Activated CD4-positive, CD25-positive, alpha-beta regulatory T cell (primary cell): ENCODE results near the gene SYN1.

Experiments used
- DNase-seq, 4 experiments: peaks; one replicate each; lab custom pipeline; 2025; lab: John Stamatoyannopoulos, UW

The SYN1 gene

DNA sequence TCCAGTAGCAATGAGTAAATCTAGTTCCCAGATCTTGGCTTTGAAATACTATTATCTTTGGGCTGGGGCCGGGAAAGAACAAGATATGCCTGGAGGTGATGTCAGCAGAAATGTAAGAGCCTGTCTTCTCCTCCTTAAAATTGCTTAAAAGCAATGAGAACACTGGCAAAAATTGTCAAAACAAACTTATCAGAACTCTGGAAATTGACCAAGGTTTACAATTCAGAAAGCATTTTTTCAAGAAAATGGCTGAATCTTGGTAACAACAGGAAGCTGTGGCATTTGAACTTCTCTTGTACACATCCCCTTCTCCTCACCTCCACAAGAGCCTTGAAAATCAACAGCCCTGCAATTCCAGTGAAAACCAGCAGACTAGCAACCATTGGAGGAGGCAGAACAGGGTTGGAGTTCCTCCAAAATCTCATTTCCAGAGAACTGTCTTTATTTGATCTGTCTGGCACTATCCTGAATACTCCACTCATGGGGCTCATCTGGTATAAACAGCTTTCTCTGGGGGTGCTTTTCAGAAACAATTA is 23.9 kb downstream of the SYN1 start:
- DNase-seq, result no peak

GRCh38 chrX:47593522-47593921 is 26.1 kb downstream of the SYN1 start:
- no peak for DNase-seq

- DNase-seq, result no peak
Observed at GRCh38 chrX:47590984-47591383, 28.7 kb downstream of the SYN1 start.

- no peak for DNase-seq
Observed at GRCh38 chrX:47587906-47588735, 31.5 kb downstream of the SYN1 start.

- DNase-seq, result no peak
Observed at GRCh38 chrX:47587091-47587891, 32.4 kb downstream of the SYN1 start.

GRCh38 chrX:47586043-47586787 is 33.4 kb downstream of the SYN1 start:
- no peak for DNase-seq

GRCh38 chrX:47585273-47585672 is 34.4 kb downstream of the SYN1 start:
- DNase-seq, result no peak

- no peak for DNase-seq
Observed at GRCh38 chrX:47584714-47585113, 34.9 kb downstream of the SYN1 start.

DNA sequence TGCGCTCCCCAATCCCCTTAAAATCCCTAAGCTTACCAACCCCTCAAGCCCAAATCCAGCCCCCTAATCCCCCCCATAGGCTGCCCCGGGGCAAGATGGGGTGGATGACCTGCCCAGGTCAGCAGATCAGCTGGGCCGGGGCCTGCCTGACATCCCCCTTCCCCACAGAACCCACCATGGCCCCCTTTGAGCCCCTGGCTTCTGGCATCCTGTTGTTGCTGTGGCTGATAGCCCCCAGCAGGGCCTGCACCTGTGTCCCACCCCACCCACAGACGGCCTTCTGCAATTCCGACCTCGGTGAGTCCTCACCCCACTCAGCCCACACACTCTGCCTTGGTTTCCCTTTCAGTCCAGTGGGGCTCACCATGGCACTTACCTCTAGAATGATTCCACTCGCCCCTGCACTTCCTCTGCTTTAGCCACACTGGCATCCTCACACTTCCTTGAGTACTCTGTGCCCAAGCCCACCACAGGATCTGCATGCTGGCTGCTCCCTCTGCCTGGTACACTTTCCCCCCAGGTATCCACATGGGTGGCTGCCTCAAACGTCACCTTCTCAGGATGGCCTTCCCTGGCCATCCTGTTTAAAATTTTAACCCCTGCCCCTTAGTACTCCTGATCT is 36.3 kb downstream of the SYN1 start:
- no peak for DNase-seq

DNA sequence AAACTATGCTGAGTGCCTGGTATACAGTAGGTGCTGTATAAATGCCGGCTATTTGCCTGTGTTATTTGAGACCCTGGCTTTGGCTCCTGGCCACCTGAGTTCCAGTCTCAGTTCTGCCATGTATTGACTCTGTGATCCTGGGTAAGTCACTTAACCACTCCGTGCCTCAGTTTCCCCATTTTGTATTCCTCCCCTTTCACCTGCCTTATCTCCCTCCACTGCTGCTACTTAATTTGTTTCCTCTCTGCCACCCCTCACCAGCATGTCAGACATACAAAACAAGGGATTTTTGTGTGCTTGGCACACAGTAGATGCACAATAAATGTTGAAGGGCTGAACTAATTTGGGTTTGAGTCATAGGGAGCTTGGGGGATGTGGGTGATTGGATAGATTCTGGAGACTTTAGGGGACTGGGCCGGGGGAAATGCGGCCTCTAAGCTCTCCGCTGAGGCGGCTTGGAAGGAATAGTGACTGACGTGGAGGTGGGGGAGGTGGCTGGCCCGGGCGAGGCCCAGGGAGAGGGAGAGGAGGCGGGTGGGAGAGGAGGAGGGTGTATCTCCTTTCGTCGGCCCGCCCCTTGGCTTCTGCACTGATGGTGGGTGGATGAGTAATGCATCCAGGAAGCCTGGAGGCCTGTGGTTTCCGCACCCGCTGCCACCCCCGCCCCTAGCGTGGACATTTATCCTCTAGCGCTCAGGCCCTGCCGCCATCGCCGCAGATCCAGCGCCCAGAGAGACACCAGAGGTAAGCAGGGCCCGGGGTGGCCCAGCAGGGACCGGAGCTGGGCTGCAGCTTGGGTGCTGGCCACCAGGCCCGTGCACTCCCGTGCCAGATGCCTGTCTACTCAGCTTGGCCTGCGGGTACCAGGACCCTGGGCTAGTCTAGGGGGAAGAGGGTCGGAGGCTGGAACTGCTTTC is 37.7 kb downstream of the SYN1 start, which contains the start of gene TIMP1:
Gene TIMP1 (plus strand): TSS at position 706 of the 917 bp plus-strand sequence. CDS start 980 bp downstream, outside the sequence.
- DNase-seq, result peak; percentile 36 to 57 (median 48)

DNA sequence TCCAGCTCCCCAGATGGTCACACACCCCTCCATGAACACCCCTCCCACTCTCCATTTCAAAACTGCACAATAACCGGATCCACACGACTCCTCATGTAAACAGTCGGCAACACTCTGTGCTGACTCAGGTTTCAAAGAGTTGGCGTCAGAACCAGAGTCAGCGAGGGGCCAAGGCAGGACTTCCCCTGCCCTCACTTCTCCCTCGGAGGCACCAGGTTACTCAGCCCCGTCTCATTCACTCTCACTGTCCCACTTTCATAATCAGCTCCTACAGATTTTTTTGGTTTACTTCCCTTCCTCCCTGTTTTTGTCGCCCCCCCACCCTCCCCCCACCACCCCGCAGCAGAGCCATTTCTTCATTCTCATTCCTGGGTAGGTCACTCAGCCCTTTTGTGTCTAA is 40.1 kb downstream of the SYN1 start:
- DNase-seq, result no peak

DNA sequence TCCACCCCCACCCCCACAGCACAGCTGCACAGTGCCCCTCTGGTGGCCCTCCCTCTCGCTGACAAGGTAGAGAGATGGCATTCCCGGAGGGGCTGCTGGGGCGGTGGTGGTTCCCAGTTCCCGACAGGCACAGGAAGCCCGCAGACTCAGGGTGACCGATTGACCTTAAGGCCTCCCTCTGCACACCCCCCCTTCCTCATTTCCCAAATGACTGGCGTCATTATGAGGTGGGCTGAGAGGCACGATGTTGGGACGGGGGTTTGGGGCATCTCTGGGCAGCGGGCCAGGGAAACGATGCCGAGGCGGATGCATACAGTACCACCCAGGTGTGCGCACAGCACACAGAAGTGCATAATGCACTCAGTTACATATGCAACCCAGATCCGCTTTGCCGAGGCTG is 41.0 kb downstream of the SYN1 start:
- DNase-seq, result no peak

- no peak for DNase-seq
Observed at GRCh38 chrX:47577901-47578300, 41.8 kb downstream of the SYN1 start.

- DNase-seq, result no peak
Observed at GRCh38 chrX:47577424-47577823, 42.2 kb downstream of the SYN1 start.

DNA sequence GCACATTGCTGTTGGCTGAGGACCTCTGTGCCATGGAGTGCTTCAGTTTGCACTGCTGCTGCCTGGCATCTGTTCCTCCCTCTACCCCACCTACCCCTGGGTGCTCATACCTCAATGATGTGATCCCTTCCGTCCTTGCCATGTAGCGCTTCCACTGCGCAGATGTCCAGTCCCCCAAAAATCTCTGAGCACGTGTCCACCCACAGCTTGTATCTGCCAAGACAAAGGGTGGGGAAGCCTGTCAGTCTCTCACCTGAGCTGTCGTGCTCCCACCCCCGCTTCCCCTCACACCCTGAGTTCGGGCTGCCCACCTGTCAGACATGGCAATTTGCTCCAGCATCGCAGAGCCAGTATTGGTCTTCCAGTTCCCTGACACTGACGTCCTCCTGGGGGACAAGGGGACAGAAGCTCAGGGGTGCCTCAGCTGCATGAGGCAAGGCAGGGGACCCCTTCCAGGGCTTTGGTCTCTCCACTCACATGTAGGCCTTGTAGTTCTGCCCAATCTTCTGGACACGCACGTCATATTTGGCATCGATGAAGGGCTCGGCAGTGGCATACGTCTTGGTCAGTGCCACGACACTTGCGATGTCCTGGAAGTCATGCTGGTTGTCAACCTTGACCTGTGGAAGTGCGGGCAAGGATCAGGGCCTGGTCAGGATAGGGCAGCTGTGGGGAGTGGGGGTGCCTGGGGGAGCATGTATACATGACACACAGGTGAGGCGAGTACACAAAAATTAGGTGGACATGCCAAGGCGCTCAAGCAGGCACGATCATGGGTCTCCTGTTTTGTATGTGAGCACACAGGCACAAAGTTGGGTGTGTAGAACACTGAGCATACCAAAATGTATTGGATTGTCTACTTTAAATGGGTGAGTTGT is 43.4 kb downstream of the SYN1 start:
- no peak for DNase-seq

DNA sequence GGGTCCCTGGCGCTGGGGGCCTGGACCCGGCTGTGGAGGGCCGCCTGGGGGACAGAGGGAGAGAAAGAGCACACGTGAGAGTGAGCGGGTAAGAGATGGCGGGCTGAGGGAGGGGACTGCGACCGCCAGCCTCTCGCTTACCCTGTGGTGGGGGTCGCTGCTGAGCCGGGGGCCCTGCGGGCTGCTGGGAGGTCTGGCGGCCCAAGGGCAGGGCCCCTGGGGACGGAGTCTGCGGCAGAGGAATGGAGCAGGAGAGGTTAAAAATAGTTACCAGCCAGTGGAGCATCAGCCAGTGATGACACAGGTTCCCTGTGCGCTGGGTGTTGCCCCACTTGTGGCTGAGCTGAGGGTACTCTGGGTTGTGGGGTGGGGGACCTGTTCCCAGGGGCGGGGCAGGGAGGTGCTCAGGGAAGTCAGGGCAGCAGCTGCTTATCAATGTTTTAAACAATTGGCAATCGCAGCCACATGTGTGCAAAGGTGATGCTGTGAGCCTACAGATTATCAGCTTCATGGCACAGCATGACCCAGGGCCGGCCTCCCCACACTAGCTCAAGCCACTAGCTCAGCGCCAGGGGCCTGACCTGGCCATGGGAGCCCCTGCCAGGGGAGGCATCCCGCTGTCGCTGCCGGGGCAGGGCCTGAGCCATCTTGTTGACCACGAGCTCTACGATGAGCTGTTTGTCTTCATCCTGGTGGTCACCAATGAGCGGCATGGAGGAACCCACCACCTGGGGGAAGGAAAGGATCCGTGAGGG is 44.9 kb downstream of the SYN1 start:
- no peak for DNase-seq

DNA sequence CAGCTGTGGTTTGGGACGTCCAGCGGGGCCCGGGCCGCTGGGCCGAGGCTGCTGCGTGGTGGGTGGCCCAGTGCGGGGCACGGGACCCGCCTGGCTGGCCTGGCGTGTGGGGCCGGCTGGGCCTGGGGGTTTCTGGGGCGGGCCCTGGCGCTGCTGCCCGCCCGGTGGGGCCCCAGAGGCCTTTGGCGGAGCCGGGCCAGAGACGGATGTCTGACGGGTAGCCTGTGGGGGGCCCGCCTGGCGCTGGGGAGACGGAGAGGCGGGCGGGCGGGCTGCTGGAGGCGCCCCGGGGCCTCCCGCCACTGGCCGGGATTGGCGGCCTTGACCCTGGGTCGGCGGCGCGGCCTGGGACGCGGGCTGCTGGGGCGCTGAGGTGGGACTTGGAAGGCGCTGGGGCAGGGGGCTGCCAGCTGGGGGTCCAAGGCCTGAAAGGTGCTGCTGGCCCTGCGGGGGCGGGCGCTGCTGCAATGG is 45.5 kb downstream of the SYN1 start:
- DNase-seq, result no peak

GRCh38 chrX:47573341-47574075 is 46.1 kb downstream of the SYN1 start:
- DNase-seq, result no peak
